T-cell (primary cell): ENCODE measurements around the gene CDKN2B-AS1. TPM values are rescaled to one million over a fixed set of nuclear protein-coding genes. Genes with fewer than 3 reads are reported as not detected.

ENCODE experiments used
- ATAC-seq, 4 experiments: fragments of 200-7000 bp in 3 of 4; fragments of 150-1000 bp in 1 of 4; cut with Tn5 transposase; replicated peaks in 1 of 4; 1 replicate in 3 of 4; 2 replicates in 1 of 4; pipeline ENCODE4 v1.10.0; 2021; ENCODE audit warnings: moderate library complexity in 3 of 4, mild to moderate bottlenecking in 2 of 4, moderate number of reproducible peaks in 1 of 4
- CTCF ChIA-PET, 2 donors: fragments of 300-600 bp; sonication (Branson Sonifier 250); formaldehyde crosslinking; loops; one replicate each; lab custom pipeline; 2022; ENCODE audit warnings: antibody characterized with exemption in 2 of 2; lab: Charles Lee
- POLR2A ChIA-PET, 2 donors: fragments of 300-600 bp; sonication (Branson Sonifier 250); formaldehyde crosslinking; loops; one replicate each; lab custom pipeline; 2022; ENCODE audit warnings: antibody characterized with exemption in 2 of 2; lab: Charles Lee
- DNase-seq, 35 experiments: peaks; one replicate each; pipeline versions ENCODE4 v3.0.0 to v3.0.0-alpha.2; 2013 to 2023
- H3K27ac ChIP-seq: one replicate; pipeline ENCODE4 v1.5.1; 2013; ENCODE audit warnings: low read length
- H3K27me3 ChIP-seq, 2 experiments: replicated peaks in 1 of 2; 1 replicate in 1 of 2; 2 replicates in 1 of 2; pipeline versions ENCODE4 v1.6.1 to v1.7.0; 2013; ENCODE audit warnings: low read length in 1 of 2, mixed read lengths in 1 of 2; ENCODE audit not compliant: control insufficient read depth in 2 of 2, insufficient read depth in 2 of 2; ENCODE audit errors: extremely low read depth in 1 of 2
- H3K36me3 ChIP-seq, 2 donors: 1 replicate in 1 of 2; 2 replicates in 1 of 2; pipeline versions ENCODE4 v1.6.1 to v1.7.0; 2013; ENCODE audit warnings: low read length in 1 of 2; ENCODE audit not compliant: control insufficient read depth in 2 of 2, insufficient read depth in 1 of 2; ENCODE audit errors: extremely low read depth in 1 of 2
- H3K4me1 ChIP-seq, 2 experiments: 1 replicate in 1 of 2; 2 replicates in 1 of 2; pipeline versions ENCODE4 v1.6.1 to v1.7.0; 2013; ENCODE audit warnings: low read length in 2 of 2, mixed read lengths in 1 of 2; ENCODE audit not compliant: insufficient read depth in 2 of 2, control insufficient read depth in 1 of 2; ENCODE audit errors: extremely low read depth in 1 of 2
- H3K4me3 ChIP-seq, 2 donors: 1 replicate in 1 of 2; 2 replicates in 1 of 2; pipeline versions ENCODE4 v1.5.1 to v1.7.0; 2013; ENCODE audit warnings: mild to moderate bottlenecking in 2 of 2, low read length in 1 of 2, moderate library complexity in 1 of 2; ENCODE audit not compliant: control insufficient read depth in 1 of 2; ENCODE audit errors: extremely low read depth in 1 of 2
- H3K9me3 ChIP-seq: 2 replicates; pipeline ENCODE4 v1.7.0; 2013
- H3K27ac Mint-ChIP-seq, 2 donors: one replicate each; pipeline ENCODE4 v1.8.0; 2020 to 2021; ENCODE audit warnings: mild to moderate bottlenecking in 2 of 2, mixed read lengths in 2 of 2
- H3K27me3 Mint-ChIP-seq, 2 donors: one replicate each; pipeline ENCODE4 v1.8.0; 2021 to 2022; ENCODE audit warnings: mixed read lengths in 2 of 2
- H3K36me3 Mint-ChIP-seq: one replicate; pipeline ENCODE4 v1.8.0; 2021; ENCODE audit warnings: mixed read lengths
- H3K4me1 Mint-ChIP-seq, 3 donors: one replicate each; pipeline ENCODE4 v1.8.0; 2020 to 2022; ENCODE audit warnings: mixed read lengths in 3 of 3, mild to moderate bottlenecking in 1 of 3
- H3K4me3 Mint-ChIP-seq, 3 donors: one replicate each; pipeline ENCODE4 v1.8.0; 2020 to 2022; ENCODE audit warnings: mild to moderate bottlenecking in 3 of 3, mixed read lengths in 3 of 3, moderate library complexity in 3 of 3
- H3K9me3 Mint-ChIP-seq, 3 donors: one replicate each; pipeline ENCODE4 v1.8.0; 2020 to 2022; ENCODE audit warnings: mixed read lengths in 3 of 3
- WGBS: methylation state at CpG from one replicate; pipeline ENCODE4 v1.1.5; 2013; ENCODE audit warnings: missing lambda C conversion rate; ENCODE audit not compliant: insufficient coverage; 5-methylcytosine and 5-hydroxymethylcytosine counted together
- total RNA-seq, 35 experiments: library from RNA in 6 of 35; stranded (reverse) in 6 of 35; fragments of 120-200 nt in 1 of 35; gene quantifications; one replicate each; pipeline versions ENCODE4 v1.2.1 to v1.2.4 and lab custom pipeline; 2013 to 2026

CDKN2B-AS1 gene
- total RNA-seq, 5 donors from 2014 or later (not counting 1 experiment from before 2014, with no cell fraction given), result 1.1 to 1.5 (median 1.4) TPM

GRCh38 chr9:21969011-21969940, 25.3 kb upstream of the CDKN2B-AS1 start:
- no peak for ATAC-seq

DNA sequence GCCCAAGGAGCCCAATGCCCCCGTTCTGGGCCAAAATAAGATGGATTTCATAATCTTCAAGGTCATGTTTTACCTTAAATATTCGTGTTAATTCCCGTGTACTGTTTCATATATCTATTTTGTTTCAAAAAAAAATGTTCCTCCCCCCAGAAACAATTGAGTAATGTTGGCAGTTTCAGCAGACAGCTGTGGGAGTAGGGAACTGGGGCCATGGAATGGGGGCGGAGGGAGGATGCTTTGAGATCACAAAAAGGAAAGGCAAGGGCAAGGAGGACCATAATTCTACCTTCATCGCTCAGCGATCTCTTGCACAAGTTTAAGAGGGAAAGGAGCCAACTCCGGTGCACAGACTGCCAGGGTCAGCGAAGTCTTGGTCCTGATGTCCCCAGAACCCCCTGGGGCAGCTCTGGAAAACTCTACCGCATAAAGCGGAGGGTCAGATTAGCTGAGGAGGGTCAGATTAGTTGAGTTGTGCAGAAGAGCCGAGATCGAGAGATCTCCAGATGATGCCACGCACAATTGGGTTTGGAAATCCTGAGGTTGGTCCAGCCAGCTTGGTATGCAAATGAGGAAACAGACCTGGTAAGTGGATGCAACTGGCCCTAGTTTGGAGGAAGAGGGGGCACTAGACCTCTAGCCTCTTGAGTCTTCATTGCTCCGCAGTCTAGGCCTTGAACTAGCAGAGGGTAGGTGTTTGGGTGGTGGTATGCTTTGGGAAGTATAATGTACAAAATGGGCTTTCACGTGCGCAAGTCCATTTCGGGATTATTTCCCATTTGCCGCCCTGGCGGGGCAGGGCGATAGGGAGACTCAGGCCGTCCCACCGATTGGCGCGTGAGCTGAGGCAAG, 24.4 kb upstream of the CDKN2B-AS1 start:
- peaks cover 25 to 49% (median 36%) of the 10 kb centered on the region in 3 donors for H3K4me1 Mint-ChIP-seq
- H3K36me3 Mint-ChIP-seq, result peaks cover 11% of the 10 kb centered on the region
- WGBS, result 40% methylated on average over 20 of the region's 24 CpGs
- Histone ChIP-seq H3K9me3 (peaks cover 2% of the 10 kb centered on the region), H3K27ac (no peak overlapping the region), H3K36me3 (no peaks in the 10 kb centered on the region), H3K27me3 (peaks cover 38 to 75% of the 10 kb centered on the region in 2 experiments), H3K4me1 (peaks cover 4 to 43% of the 10 kb centered on the region in 2 experiments), H3K4me3 (no peak overlapping the region)
- no peak for DNase-seq
- H3K4me3 Mint-ChIP-seq, result peak overlapping the region in 1 of 3 donors; percentile 45
- peak overlapping the region; percentile 28 to 74 for H3K27ac Mint-ChIP-seq
- CTCF ChIA-PET, result no interaction called here
- peaks cover 5 to 17% (median 15%) of the 10 kb centered on the region in 3 donors for H3K9me3 Mint-ChIP-seq
- ATAC-seq, result no peak
- peaks cover 86 to 90% of the 10 kb centered on the region in 2 donors for H3K27me3 Mint-ChIP-seq
- POLR2A ChIA-PET, result interaction anchor here in 1 of 2 donors (0.6 to 0.7 kb wide), 2 partner anchors 11 to 13 kb away, joined by 3 to 5 read pairs; no protein-coding TSS in a partner anchor

More at GRCh38 chr9:21969011-21969940, 25.3 kb upstream of the CDKN2B-AS1 start:
- Histone ChIP-seq H3K36me3 (no peaks in the 10 kb centered on the region), H3K4me3 (no peak overlapping the region), H3K4me1 (peaks cover 2 to 42% of the 10 kb centered on the region in 2 experiments), H3K9me3 (peaks cover 2% of the 10 kb centered on the region), H3K27me3 (peaks cover 41 to 75% of the 10 kb centered on the region in 2 experiments), H3K27ac (no peak overlapping the region)
- Mint-ChIP-seq H3K27me3 (peaks cover 86 to 92% of the 10 kb centered on the region in 2 donors), H3K4me3 (peak overlapping the region in 2 of 3 donors; percentile 51 to 54), H3K27ac (peak overlapping the region; percentile 67 to 79), H3K36me3 (peaks cover 11% of the 10 kb centered on the region), H3K4me1 (peaks cover 22 to 48% (median 36%) of the 10 kb centered on the region in 3 donors), H3K9me3 (peaks cover 5 to 17% (median 15%) of the 10 kb centered on the region in 3 donors)
- ChIA-PET CTCF (interaction anchor here in 1 of 2 donors (0.6 to 2.3 kb wide), 3 partner anchors 15 to 156 kb away, joined by 3 to 8 read pairs (median 5); no protein-coding TSS in a partner anchor), POLR2A (interaction anchor here in 1 of 2 donors (0.7 kb wide), 1 partner anchor 14 kb away, joined by 5 read pairs; no protein-coding TSS in a partner anchor)
- no peak for DNase-seq
- WGBS, result 19% methylated on average over 4 of the region's 28 CpGs

- peaks cover 2% of the 10 kb centered on the region for H3K9me3 ChIP-seq
- WGBS, result 16% methylated on average over 35 of the region's 45 CpGs
- no peaks in the 10 kb centered on the region for H3K36me3 ChIP-seq
- no peak overlapping the region for H3K4me3 Mint-ChIP-seq
- peak overlapping the region in 1 of 2 donors; percentile 17 for H3K27ac Mint-ChIP-seq
- peaks cover 85 to 90% of the 10 kb centered on the region in 2 donors for H3K27me3 Mint-ChIP-seq
- CTCF ChIA-PET, result interaction anchor here in 1 of 2 donors (0.9 kb wide), 1 partner anchor 37 kb away, joined by 4 read pairs; no protein-coding TSS in a partner anchor
- peaks cover 5 to 17% (median 15%) of the 10 kb centered on the region in 3 donors for H3K9me3 Mint-ChIP-seq
- no peak overlapping the region for H3K27ac ChIP-seq
- no peak for ATAC-seq
- H3K4me1 ChIP-seq, result peaks cover 9 to 43% of the 10 kb centered on the region in 2 experiments
- POLR2A ChIA-PET, result interaction anchor here (0.6 to 1.2 kb wide), 4 partner anchors 11 to 74 kb away, joined by 3 to 6 read pairs (median 3); no protein-coding TSS in a partner anchor
- peaks cover 41 to 75% of the 10 kb centered on the region in 2 experiments for H3K27me3 ChIP-seq
- H3K36me3 Mint-ChIP-seq, result peaks cover 11% of the 10 kb centered on the region
- no peak overlapping the region for H3K4me3 ChIP-seq
- H3K4me1 Mint-ChIP-seq, result peaks cover 23 to 49% (median 32%) of the 10 kb centered on the region in 3 donors
- DNase-seq, result no peak
Measured at GRCh38 chr9:21970800-21971640, 23.6 kb upstream of the CDKN2B-AS1 start.

DNA sequence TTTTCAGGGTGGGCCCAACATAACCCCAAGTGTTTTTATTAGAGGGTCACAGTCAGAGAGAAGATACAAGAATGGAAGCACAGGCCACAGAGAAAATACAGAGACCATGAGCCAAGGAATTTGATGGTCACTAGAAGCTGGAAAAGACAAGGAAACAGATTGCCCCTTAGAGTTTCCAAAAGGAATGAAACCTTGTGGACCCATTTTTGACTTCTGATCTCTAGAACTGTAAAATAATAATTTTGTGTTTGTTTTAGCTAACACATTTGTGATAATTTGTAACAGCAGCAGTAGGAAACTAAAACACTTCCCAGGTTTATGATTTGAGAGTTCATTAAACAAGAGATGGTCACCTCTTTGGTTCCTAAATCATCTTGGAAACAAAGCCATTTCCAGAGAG, 22.2 kb upstream of the CDKN2B-AS1 start:
- H3K27ac Mint-ChIP-seq, result no peak overlapping the region
- peaks cover 5 to 16% (median 15%) of the 10 kb centered on the region in 3 donors for H3K9me3 Mint-ChIP-seq
- H3K4me3 Mint-ChIP-seq, result no peak overlapping the region
- Histone ChIP-seq H3K4me1 (peaks cover 9 to 44% of the 10 kb centered on the region in 2 experiments), H3K27me3 (peaks cover 31 to 75% of the 10 kb centered on the region in 2 experiments), H3K27ac (no peak overlapping the region), H3K36me3 (no peaks in the 10 kb centered on the region), H3K9me3 (no peaks in the 10 kb centered on the region), H3K4me3 (no peak overlapping the region)
- H3K4me1 Mint-ChIP-seq, result peaks cover 23 to 51% (median 29%) of the 10 kb centered on the region in 3 donors
- CTCF ChIA-PET, result no interaction called here
- POLR2A ChIA-PET, result interaction anchor here in 1 of 2 donors (1.2 kb wide), 1 partner anchor 19 kb away, joined by 6 read pairs; no protein-coding TSS in a partner anchor
- DNase-seq (no peak), ATAC-seq (no peak)
- peaks cover 86 to 90% of the 10 kb centered on the region in 2 donors for H3K27me3 Mint-ChIP-seq
- peaks cover 8% of the 10 kb centered on the region for H3K36me3 Mint-ChIP-seq

DNA sequence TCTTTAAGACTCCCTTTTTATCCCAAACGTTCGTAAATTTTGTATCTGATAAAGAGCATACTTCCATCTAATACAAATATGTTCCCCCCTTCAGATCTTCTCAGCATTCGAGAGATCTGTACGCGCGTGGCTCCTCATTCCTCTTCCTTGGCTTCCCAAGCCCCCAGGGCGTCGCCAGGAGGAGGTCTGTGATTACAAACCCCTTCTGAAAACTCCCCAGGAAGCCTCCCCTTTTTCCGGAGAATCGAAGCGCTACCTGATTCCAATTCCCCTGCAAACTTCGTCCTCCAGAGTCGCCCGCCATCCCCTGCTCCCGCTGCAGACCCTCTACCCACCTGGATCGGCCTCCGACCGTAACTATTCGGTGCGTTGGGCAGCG, 20.3 kb upstream of the CDKN2B-AS1 start:
- Histone ChIP-seq H3K27me3 (peaks cover 27 to 58% of the 10 kb centered on the region in 2 experiments), H3K36me3 (no peaks in the 10 kb centered on the region), H3K4me1 (peaks cover 9 to 33% of the 10 kb centered on the region in 2 experiments), H3K27ac (no peak overlapping the region), H3K9me3 (no peaks in the 10 kb centered on the region), H3K4me3 (peak overlapping the region in 1 of 2 donors; percentile 64)
- Mint-ChIP-seq H3K4me1 (peaks cover 18 to 33% (median 20%) of the 10 kb centered on the region in 3 donors), H3K4me3 (peak overlapping the region; percentile 57 to 85 (median 71)), H3K9me3 (peaks cover under 1 to 7% (median 5%) of the 10 kb centered on the region in 3 donors), H3K27ac (peak overlapping the region in 1 of 2 donors; percentile 44), H3K27me3 (peaks cover 85 to 87% of the 10 kb centered on the region in 2 donors), H3K36me3 (peaks cover 3% of the 10 kb centered on the region)
- no peak for DNase-seq
- WGBS, result 9% methylated on average over 21 of the region's 21 CpGs
- ChIA-PET POLR2A (interaction anchor here in 1 of 2 donors (0.6 kb wide), 1 partner anchor 282 kb away, joined by 3 read pairs; no protein-coding TSS in a partner anchor), CTCF (interaction anchor here (1.0 to 1.2 kb wide), 2 partner anchors 12 to 16 kb away, joined by 3 read pairs; no protein-coding TSS in a partner anchor)
- ATAC-seq, result no peak
